NCI-H226 (cell line): ENCODE data around the gene PPP1R37.
"Not testable (repeated sequence)": the region's sequence is repeated elsewhere in the genome, so short reads cannot be mapped to it uniquely, and the experiment has no call there.

Experiments used
- DNase-seq: peaks from one replicate; pipeline ENCODE4 v3.0.0-alpha.2; 2015

The PPP1R37 gene

GRCh38 chr19:45118106-45118505 is 25.1 kb downstream of the PPP1R37 start:
- no peak for DNase-seq

DNA sequence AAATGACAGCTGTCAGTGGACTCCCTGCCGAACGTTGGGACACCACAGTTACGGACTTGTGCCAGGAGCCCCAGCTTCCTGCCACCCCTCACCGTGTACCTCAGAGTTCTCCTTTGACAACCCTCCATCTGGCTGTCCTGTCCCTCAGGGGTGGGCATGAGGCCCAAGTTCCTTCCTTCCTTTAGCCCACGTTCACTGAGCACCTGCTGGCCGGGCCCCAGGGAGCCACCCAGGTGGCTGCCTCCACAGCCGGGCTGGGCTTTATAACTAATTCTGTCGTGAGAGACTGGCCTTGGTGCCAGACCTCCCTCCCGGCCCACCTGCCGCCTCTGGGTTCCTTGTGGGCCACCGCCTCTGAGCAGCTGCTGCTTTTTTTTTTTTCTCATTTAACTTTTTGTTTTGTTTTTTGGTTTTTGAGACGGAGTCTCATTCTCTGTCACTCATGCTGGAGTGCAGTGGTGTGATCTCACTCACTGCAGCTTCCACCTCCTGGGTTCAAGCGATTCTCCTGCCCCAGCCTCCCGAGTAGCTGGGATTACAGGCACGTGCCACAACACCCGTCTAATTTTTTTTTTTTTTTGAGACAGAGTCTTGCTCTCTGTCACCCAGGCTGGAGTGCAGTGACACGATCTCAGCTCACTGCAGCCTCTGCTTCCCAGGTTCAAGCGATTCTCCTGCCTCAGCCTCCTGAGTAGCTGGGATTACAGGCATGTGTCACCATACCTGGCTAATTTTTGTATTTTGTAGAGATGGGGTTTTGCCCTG is 25.8 kb downstream of the PPP1R37 start:
- not testable (repeated sequence) for DNase-seq

DNA sequence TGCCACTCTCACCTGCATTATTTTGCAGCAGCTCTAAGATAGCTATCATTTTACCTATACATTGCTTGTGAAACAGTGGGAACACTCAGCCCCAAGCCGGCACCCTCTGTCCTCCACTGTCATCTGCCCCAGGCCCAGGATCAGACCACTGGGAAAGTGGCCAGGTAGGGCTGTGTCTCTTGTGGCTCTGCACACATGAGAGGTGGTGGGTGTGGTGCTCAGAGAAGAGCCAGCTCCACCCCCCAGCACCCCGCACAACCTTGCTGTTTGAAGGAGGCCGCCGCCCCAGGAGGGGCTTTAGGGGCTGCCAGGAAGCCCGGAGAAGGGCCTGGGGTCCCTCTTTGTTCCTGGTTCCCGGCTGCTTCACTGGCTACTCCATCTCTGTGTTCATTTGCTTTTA is 26.6 kb downstream of the PPP1R37 start:
- DNase-seq, result no peak

- no peak for DNase-seq
Observed at GRCh38 chr19:45121827-45122345, 28.9 kb downstream of the PPP1R37 start.

GRCh38 chr19:45122832-45123231 is 29.9 kb downstream of the PPP1R37 start:
- DNase-seq, result no peak

GRCh38 chr19:45123440-45123850 is 30.5 kb downstream of the PPP1R37 start:
- DNase-seq, result no peak

DNA sequence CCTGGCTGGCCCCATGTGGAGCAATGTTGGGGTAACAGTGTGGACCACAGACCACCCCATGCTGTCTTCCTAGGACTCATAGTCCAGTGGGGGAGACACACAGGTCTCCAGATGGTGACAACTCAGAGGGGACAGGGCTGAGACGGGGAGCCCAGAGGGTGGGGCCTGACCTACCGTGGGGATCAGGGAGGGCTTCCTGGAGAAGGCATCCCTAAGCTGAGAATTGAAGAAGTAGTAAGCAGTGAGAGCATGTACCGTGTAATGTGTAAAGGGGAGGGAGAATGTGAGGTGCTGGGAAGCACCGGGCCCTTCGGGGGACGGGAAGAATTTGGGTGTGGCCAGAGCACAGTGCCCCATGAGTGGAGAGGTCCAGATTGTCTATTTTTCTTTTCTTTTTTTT is 31.0 kb downstream of the PPP1R37 start:
- no peak for DNase-seq

GRCh38 chr19:45125360-45125759 is 32.4 kb downstream of the PPP1R37 start:
- DNase-seq, result no peak

- DNase-seq, result peak; percentile 5
Observed at GRCh38 chr19:45125975-45126493, 33.1 kb downstream of the PPP1R37 start.

- no peak for DNase-seq
Observed at GRCh38 chr19:45126654-45127053, 33.7 kb downstream of the PPP1R37 start.

DNA sequence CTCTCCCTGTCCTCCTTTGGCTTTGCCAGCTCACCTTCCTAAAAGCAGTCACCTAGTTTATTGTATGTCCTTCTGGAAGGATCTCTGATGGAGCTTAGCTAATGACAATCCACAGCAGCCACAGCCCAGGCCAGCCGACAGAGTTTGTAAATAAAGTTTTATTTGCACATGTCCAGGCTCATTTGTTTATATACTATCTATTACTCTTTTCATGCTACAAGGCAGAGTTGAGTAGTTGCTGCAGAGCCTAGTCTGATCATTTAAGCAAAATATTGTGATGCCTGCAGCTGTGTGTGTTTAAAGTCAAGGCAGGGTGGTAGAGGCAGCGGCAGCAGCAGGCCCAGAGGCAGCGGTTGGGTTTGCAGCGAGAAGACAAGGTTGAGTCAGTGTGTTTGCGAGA is 35.2 kb downstream of the PPP1R37 start:
- DNase-seq, result no peak

- no peak for DNase-seq
Observed at GRCh38 chr19:45128806-45129205, 35.8 kb downstream of the PPP1R37 start.

DNA sequence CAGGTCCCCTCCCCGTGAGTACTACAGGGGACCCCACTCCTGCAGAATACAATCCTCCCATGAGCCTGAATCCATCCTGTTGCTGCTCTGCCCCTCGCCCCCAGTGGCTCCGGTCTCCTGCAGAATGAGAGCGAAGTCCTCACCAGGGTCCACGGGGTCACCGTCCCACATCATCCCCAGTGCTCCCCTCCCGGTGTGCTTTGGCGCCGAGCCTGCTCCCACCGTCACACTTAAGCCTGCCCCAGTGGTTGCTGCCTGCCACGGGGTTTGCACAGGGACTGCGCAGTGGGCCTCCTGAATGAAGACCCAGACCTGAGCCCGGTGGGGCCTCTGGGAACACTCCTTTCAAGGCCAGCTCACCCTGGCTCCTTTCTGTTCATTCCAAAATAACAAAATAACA is 37.3 kb downstream of the PPP1R37 start:
- DNase-seq, result no peak

DNA sequence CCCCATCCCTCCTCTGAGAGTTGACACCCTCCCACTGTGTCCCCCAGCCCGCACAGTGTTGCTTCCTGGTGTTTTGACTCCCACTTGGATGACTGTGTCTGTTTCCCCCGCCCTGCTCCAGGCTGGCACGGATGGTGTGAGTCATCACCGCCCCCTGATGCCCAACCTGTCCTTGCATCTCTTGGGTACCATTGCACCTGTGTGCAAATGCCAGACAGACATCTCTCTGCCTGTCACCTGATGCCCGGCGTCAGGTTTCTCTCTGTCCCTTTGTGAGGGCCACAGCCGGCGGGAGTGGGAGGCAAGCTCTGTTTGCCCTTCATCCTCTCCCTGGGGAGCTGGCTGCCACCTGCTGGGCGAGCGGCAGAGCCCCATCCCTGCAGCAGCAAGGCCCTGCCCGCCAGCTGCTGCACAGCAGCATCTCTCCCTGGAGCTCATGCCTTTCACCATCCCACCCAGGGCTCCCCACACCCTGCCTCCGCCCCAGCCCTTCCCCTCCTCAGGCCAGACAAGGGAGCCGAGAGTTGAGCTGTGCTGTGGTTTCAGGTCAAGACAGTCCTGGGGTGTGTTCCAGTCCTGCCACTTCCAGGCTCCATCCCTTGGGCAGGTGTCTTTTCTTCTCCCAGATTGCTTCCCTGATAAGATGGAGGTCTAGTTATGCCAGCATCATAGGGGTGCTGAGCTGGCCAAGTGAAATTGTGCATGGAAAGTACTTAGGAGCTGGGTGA is 38.1 kb downstream of the PPP1R37 start:
- peak; percentile 56 for DNase-seq

- DNase-seq, result no peak
Observed at GRCh38 chr19:45133661-45134060, 40.7 kb downstream of the PPP1R37 start.

GRCh38 chr19:45135176-45135885 is 42.4 kb downstream of the PPP1R37 start:
- no peak for DNase-seq

GRCh38 chr19:45136507-45137178 is 43.7 kb downstream of the PPP1R37 start:
- no peak for DNase-seq

GRCh38 chr19:45137179-45137761 is 44.3 kb downstream of the PPP1R37 start:
- no peak for DNase-seq

DNA sequence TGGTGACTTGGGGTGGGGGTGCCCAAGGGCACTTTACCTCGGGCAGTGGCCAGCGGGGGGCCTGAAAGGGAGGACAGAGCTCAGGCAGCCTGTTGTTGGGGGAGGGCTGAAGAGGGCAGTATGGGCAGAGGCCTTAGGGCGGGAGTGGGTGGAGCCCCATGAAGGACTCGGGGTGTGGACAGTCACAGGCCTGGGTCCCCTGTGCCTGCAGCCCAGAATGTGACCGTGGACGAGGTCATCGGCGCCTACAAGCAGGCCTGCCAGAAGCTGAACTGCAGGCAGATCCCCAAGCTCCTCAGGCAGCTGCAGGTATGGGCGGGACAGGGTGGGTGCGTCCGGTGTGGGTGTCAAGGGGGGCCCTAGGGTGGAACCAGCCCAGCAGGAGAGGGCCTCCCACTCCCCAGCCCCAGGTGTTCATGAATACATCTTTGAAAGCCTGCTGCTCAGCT is 45.3 kb downstream of the PPP1R37 start:
- no peak for DNase-seq

GRCh38 chr19:45139286-45140143 is 46.5 kb downstream of the PPP1R37 start:
- DNase-seq, result no peak

DNA sequence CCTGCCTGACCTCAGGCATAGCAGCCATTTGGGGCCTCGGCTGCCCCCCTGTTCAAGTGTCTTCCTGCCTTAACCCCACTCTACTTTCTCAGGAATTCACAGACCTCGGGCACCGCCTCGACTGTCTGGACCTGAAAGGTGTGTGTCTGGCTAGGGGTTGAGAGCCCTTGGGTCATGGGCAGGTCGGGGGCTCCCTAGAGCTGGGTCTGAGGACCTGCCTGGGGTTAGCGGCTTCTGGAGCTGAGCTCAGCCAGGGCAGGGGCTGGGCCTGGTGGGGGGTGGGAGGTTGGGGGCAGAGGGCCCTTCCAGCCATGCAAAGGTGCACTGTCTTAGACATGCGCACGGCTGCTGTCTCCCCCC is 47.1 kb downstream of the PPP1R37 start:
- no peak for DNase-seq
